Left renal pelvis (tissue), 4 donors: Measurements from ENCODE around the gene DIP2B. TPM values are rescaled to one million over a fixed set of nuclear protein-coding genes. Genes with fewer than 3 reads are reported as not detected.

Experiments used
- DNase-seq, 4 donors: peaks; one replicate each; pipeline ENCODE4 v3.0.0-alpha.2; 2013; ENCODE audit warnings: low read depth in 4 of 4, low spot score in 3 of 4
- polyA plus RNA-seq, 4 donors: library from polyadenylated mRNA; unstranded; fragments of 120-200 nt; gene quantifications; one replicate each; pipeline ENCODE4 v1.2.1, GENCODE V29; 2013; ENCODE audit not compliant: insufficient read length in 4 of 4

Gene DIP2B
- polyA plus RNA-seq, 4 donors, result 21.8 to 25.7 (median 23.4) TPM

DNA sequence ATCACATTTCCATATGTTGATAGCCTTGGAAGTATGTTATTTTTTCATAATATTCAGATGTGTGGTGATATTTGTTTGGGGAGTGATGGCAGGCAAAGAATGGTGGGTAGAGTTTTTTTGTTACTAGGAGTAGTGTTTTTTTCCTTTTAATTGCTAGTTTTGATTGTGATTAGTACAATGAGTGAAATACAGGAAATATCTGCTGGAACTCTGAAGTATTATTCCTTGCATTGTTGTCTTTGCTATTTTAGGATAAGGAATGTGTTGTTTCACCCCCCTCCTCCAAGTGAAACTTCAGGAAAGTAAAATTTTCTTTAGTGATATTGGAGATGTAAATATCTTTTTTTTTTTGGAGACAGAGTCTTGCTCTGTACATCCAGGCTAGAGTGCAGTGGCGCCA, 105.4 kb downstream of the DIP2B start:
- DNase-seq, result no peak

GRCh38 chr12:50611021-50611744, 106.4 kb downstream of the DIP2B start:
- no peak for DNase-seq

DNA sequence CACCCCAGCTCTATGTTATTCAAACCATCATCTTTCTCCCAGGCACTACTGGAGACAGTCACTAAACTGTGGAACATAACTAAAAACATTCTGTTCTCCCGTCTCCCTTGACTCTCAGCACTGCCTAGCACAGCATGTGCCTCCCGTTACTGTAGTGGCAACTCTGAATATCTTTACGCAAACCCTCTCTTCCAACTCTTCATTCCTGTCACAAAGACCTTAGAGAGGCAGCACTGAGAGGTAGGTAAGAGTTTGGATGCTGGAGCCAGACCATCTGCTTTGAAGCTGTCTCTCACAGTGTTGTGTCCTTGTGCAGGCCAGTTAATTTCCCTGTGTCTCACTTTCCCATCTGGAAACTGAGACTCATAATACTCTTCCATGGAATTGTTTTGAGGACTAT, 108.1 kb downstream of the DIP2B start:
- no peak for DNase-seq

GRCh38 chr12:50613463-50613862, 108.7 kb downstream of the DIP2B start:
- no peak for DNase-seq

DNA sequence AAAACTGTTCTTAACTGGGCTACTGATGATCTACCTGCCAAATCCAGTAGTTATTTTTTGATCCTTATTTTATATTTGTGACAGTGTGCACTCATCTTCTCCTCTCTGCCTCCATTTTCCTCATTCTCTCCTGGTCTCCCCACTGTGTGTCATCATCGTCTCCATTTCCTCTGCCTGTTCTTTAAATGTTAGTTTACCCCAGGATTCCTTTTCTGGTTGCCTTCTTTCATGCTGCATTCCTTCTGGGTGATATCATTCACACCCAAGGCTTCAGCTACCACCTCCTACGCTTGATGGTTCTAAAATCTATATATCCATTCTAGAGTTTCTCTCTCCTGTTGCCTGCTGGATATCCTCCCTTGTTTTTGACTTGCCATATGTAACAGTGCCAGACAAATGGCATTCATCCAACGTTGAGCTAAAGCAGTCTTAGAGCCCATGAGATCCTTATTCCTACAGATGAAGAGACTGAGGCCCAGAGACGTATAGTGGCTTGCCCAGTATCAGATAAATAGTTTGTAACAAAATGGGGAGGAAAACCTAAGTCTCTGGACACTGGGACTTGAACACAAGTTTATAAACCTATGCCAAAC, 109.5 kb downstream of the DIP2B start:
- DNase-seq, result no peak

DNA sequence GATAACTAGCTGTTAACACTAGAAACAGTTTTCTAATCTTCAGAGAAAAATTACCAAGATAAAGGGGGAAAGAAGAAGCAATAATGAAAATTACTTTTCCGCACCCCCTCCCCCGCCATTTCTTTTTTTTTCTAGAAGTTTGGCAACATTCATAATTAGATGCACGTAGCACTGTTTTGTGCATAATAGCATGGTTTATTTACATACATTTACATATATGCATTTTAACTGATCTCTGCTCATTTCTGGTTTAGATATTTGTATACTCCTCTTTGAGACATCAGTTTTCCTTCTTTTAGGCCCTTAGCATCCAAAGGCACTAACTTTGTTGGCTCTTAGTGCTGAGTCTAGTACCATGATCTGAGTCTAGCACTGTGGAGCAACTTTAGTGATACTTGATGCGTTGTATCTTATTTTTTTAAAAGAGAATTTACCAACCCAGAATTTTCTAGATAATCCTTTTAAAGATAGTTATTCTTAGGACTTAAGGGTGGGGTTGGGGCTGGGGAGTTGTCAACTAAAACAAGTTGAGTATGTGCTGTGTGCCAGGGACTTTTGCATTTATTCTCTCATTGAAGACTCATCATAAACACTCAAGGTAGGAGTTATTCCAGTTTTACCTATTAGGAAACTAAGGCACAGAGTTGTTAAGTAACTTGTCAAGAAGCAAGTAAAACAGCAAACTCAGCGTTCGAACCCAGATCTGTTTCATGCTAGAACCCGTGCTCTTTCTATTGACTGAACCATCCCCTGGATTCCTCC, 110.5 kb downstream of the DIP2B start:
- DNase-seq, result no peak

DNA sequence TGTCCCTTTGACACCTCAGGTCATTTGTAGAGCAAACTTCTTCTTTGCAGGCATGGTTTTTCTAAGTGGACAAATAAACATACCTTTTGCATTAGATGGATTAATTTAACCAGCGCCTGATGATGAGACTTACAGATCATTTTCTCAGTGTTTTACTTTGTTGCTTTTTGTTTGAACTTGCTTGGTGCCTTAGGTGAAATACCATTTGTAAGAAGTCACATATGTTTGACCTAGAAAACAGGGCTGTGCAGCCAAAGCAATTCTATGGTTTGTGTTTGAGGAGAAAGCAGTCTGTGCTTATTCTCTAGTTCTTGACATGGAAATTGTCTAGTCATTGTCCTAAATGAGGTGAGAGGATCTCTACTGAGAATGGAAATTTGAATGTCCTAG, 111.1 kb downstream of the DIP2B start:
- DNase-seq, result no peak

DNA sequence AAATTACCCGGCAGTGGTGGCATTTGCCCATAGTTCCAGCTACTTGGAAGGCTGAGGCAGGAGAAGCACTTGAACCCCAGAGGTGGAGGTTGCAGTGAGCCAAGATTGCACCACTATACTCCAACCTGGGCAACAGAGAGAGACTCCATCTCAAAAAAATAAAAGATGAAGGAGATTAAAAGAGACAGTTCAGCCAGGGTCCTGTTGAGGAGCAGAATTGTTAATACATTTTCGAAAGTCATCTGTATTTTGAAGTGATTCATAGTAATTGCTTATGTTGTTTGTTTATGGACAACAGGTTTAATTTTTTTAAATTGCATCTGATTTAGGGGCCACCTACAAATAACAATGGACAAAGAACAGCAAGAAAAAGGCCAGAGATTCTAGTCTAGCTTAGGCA, 112.9 kb downstream of the DIP2B start:
- no peak for DNase-seq

- no peak for DNase-seq
These were observed 114.3 kb downstream of the DIP2B start for GRCh38 chr12:50618864-50619609.

DNA sequence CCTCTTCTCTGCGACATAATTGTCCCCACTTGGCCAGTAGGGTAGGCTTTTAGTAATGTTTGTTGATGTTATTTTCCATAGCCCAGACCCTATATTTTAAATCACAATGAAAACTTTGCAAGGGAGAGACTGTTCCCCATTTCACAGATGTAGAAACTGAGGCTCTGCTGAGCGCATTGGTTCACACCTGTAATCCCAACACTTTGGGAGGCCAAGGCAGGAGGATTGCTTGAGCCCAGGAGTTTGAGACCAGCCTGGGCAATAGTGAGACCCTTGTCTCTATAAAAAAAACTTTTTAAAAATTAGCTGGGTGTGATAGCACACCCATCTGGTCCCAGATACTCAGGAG, 114.8 kb downstream of the DIP2B start:
- no peak for DNase-seq

DNA sequence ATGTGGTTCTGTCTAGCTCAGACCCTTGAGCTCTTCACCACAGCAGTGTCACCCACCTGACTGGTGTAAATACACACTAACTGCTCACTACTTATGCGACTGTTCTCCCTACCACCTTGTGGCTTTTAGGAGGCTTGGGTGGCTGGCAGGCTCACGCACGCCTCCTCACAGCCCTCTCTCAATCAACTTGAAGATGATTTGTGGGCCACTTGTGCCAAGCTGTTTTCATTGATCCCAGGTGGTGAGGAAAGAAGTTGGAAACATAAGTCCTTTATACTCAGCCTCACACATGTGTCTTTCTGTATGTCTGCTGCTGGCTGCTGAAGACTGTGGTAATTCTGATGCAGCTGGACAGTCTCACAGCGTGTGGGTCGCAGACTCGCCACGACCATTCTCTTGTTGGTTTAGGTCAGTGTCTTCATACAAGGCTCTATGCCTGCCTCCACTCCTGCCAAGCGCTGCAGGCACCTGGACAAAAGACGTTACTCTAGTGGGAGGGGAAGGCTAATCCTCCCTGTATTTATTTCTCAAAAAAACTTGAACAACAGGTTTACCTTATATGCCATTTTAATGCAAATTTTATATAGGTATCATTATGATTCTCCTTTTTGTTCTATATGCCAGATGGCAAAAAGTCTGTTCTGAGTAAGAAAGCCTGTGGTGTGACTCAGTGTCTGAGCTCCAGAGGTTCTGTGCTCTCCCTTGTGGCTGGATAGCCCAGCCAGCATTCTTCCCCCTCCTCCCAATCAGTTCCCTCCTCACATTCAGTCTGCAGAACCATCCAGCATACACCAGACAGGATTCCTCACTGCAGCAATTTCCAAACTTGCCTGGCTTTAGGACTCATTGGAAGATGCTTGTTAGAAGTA, 115.6 kb downstream of the DIP2B start:
- no peak for DNase-seq

GRCh38 chr12:50620978-50621360, 116.2 kb downstream of the DIP2B start:
- DNase-seq, result no peak

- no peak for DNase-seq
These were observed 116.9 kb downstream of the DIP2B start for GRCh38 chr12:50621399-50622300.

GRCh38 chr12:50625029-50625925, 120.5 kb downstream of the DIP2B start:
- DNase-seq, result no peak

- no peak for DNase-seq
These were observed 121.2 kb downstream of the DIP2B start for GRCh38 chr12:50626026-50626425.

DNA sequence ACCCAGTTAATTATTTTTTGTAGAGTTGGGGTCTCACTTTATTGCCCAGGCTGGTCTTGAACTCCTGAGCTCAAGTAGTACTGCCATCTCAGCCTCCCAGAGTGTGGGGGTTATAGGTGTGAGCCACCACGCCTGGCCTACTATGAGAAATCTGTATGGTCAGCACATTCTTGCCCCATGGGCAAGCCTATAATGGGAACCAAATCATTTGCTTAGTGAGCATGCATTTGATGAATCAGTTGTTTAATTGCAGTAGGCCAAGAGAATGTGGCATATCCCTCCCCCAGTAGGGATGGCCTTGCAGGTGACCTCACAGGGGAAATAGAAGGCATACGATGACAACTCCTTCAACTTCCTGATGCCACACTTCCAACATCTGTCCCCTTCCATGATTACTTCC, 122.7 kb downstream of the DIP2B start:
- no peak for DNase-seq

GRCh38 chr12:50628394-50628793, 123.6 kb downstream of the DIP2B start:
- no peak for DNase-seq

- no peak for DNase-seq
These were observed 129.2 kb downstream of the DIP2B start for GRCh38 chr12:50633955-50634354.
